ENCODE measurements around the gene MSH2.

DNA sequence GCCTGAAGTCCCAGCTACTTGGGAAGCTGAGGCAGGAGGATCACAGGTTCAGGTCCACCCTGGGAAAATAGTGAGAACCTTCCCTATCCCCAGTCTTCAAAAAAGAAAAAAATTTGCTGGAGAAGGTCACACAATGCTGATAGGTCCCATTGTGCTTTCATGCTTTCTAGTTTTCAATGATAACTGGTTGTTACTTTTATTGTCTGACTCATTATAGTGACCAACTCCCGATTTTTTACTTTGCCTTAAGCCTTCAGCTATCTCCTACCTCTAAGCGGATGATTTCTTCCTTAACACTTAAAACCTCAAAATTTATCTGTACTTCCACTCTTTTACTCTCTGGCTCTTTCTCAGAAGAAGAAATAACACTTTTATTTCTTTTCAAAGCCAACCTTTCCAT lies 17.3 kb downstream of the MSH2 start:
- no peak for TF ChIP-seq POLR2A (IDR thresholded peaks at IDR 0.05)
- TF ChIP-seq EP300 (IDR thresholded peaks at IDR 0.05), result no peak

All from tibial nerve (tissue), 3 donors.